GM12801 (cell line): ENCODE data around the gene RARG.

Experiments
- TF ChIP-seq, protein P1 (sequence below): IDR thresholded peaks from one replicate; pipeline ENCODE4 v1.5.1; 2011; ENCODE audit warnings: control low read depth; ENCODE audit not compliant: insufficient read length; ENCODE audit errors: extremely low read depth

Gene RARG

DNA sequence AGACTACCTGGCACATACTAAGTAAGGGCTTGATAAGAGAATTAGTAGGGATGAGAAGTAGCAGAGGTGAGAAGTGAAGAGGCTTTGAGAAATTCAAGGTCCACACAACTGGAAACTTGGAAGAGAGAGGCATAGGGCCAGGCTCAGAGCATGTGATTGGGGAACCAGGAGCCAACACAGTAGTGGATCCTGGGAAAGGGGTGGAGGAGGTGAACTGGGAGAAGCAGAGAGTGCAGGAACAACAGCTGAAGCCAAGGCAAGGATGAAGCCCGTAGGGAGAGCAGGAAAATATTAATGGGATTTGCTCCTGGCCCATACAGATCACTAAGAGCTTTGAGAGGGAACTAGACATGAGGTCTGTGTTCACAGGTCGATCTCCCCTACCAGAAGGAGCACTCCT lies 23.6 kb downstream of the RARG start:
- TF ChIP-seq, protein P1, sequence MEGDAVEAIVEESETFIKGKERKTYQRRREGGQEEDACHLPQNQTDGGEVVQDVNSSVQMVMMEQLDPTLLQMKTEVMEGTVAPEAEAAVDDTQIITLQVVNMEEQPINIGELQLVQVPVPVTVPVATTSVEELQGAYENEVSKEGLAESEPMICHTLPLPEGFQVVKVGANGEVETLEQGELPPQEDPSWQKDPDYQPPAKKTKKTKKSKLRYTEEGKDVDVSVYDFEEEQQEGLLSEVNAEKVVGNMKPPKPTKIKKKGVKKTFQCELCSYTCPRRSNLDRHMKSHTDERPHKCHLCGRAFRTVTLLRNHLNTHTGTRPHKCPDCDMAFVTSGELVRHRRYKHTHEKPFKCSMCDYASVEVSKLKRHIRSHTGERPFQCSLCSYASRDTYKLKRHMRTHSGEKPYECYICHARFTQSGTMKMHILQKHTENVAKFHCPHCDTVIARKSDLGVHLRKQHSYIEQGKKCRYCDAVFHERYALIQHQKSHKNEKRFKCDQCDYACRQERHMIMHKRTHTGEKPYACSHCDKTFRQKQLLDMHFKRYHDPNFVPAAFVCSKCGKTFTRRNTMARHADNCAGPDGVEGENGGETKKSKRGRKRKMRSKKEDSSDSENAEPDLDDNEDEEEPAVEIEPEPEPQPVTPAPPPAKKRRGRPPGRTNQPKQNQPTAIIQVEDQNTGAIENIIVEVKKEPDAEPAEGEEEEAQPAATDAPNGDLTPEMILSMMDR = no peak

DNA sequence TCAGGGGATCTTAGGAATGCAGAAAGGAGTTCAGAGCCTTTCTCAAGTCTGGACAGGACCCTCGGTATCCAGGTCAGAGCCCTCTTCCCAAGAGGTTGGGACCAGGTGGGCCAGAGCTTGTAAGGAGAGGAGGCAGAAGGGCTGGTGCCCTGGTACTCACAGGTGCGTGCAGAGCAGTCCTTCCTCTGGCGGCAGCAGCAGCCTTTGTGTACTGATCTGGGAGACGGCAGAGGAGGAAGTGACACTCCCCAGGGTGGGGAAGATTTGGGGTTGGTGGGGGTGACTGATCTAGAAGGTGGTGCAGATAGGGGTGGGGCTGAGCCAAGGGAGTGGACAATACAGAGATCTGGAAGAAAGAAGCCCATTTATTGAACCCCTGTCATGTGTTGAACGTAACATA lies 25.0 kb downstream of the RARG start, which contains the start of gene ITGB7:
Gene ITGB7 (minus strand): TSS at position 210 of the 400 bp plus-strand sequence. CDS start 6,808 bp downstream, outside the sequence.
- TF ChIP-seq, protein P1 = no peak

DNA sequence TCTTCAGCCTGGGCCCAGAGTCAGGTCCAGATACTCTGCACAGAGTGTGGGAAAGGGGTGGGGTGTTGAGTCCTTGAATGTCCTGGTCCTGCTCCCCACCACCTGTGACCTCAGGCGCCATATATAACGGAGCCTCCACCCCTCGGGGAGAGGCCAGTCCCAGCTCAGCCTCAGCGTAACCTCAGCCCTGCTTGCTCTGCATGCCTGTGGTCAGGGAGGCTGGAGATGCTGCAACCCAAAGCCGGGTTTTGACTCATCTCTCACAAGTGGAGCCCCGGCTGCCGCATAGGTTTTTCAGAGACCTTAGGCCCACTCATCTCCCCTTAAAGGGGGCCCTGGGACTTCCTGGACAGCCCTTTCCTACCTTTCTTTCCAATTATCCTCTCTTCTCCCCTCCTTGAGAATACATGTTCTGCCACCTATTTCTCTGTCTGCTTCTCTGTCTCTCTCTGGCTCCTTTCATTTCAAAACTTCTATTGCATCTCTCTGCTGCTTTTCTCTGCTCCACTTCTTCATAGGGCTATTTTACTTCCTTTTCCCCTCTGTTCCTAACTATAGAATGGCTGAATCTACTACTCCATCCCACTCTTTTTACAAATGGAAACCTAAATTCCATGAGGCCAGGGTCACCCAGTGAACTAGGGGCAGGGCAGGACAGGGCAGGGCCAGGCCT lies 26.1 kb downstream of the RARG start:
- TF ChIP-seq, protein P1 = no peak

DNA sequence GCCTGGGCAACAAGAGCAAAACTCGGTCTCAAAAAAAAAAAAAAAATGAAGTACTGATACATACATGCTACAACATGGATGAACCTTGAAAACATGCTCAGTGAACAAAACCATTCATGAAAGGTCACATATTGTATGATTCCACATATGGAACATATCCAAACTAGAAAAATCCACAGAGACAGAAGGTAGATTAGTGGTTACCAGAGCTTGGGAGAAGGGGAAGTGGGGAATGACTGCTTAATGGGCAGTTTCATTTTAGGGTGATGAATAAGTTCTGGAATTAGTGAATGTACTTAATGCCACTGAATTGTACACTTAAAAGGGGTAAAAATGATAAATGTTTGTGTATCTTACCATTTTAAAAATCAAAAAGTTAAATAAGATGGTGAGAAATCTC lies 27.7 kb downstream of the RARG start:
- TF ChIP-seq, protein P1 = no peak

DNA sequence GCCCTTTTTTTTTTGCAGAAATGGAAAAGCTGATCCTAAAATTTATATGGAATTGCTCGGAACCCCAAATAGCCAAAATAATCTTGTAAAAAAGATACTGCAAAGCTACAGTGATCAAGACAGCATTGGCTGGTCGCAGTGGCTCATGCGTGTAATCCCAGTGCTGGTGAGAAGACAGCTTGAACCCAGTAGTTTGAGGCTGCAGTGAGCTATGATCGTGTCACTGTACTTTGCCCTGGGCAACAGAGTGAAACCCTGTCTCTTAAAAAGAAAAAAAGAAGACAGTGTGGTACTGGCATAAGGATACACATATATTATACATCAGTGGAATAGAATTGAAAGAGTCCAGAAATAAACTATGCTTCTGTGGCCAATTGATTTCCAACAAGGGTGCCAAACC lies 30.4 kb downstream of the RARG start:
- TF ChIP-seq, protein P1 = no peak

DNA sequence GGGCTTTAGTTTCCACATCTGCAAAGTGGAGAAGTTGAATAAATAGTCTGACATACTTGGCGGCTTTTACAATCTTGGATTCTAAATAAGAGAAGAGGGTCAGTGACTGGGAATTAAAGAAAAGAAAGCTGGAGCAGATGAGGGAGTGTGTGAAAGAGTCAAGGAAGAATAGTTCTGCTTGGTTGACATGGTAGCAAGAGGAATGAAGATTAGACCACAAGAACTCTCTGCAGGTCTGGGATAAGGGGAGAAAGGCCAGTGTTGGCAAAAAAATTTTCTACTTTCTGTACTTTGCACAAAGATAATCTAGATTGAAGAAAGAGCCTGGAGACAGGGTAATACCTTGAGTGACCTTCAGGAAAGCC lies 30.9 kb downstream of the RARG start:
- TF ChIP-seq, protein P1 = no peak

DNA sequence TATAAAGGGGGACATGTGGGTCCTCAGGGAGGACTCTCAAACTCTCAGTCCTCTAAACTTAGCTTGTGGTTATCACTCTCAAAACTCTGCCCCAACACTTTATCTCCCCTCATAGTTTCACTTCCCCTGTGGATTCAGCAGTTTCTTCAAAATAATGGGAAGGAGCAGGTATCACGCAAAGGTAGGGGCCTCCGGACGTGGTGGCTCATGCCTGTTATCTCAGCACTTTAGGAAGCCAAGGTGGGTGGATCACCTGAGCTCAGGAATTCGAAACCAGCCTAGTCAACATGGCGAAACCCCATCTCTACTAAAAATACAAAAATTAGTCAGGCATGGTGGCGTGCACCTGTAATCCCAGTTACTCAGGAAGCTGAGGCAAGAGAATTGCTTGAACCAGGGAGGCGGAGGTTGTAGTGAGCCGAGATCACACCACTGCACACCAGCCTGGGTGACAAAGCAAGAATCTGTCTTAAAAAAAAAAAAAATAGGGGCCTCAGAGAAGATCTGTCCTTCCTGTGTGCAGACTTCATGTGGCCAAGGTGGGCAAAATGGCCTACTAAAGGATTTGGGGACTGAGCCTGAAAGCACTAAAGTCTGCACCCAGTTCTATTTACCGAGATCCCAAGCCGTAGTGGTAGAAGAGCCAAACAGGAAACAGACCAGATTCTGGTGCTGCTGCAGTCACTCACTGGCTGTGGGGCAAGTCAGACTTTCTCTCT lies 31.4 kb downstream of the RARG start:
- TF ChIP-seq, protein P1 = no peak
